GM18498 (cell line): Measurements from ENCODE around the gene PLEKHG7.
A peak's percentile ranks its signal among the peaks of the same experiment; 100 is the strongest.
"Not testable (repeated sequence)": the region's sequence is repeated elsewhere in the genome, so short reads cannot be mapped to it uniquely, and the experiment has no call there.

Source experiments
- ATAC-seq: cut with Tn5 transposase; IDR thresholded peaks from one replicate; pipeline ENCODE4 v1.9.1; 2021; ENCODE audit warnings: mild to moderate bottlenecking, moderate library complexity; ENCODE audit not compliant: unreplicated experiment

Gene PLEKHG7

DNA sequence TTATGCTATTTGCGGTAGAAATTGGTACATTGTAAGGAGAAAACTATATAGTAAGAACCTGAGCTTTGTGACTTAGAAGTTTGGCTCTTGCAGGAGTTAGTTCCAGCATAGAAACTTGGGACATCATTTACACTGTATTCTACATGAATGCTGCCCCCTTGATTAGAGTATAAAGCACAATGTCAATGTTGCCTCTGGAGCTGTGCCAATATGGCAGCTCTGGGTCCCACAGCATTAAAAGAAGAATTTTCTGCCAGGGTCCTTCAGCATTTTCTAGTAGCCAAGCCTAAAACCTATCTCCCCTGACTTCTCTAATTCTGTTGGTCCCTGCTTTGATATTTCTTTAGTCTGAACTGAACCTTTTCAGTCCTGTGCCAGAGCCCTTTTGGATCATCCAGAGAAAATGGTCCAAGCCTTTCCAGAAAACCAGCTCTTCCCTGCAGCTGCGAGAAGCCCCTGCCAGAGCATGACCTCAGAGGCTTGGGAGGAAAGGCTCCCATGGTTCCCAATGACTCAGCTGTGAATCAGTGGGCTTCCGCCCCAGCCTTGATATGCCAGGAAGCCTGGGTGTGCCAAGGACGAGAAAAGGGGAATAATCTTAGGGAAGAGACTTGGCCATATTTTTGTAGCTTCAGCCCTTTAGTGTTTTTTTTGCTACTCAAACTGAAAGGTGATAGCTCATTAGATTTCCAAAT lies 43.2 kb downstream of the PLEKHG7 start:
- ATAC-seq = no peak

DNA sequence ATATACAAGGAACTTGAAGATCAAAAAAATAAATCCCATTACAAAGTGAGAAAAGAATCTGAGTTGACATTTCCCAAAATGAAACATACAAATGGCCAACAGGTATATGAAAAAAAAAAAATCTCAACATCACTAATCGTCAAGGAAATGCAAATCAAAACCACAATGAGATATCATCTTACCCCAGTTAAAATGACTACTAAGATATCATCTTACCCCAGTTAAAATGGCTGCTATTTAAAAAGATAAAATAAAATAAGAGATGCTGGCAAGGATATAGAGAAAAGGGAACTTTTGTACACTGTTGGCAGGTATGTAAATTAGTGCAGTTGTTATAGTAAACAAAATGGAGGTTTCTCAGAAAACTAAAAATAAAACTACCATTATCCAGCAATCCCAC lies 44.4 kb downstream of the PLEKHG7 start:
- no peak for ATAC-seq

DNA sequence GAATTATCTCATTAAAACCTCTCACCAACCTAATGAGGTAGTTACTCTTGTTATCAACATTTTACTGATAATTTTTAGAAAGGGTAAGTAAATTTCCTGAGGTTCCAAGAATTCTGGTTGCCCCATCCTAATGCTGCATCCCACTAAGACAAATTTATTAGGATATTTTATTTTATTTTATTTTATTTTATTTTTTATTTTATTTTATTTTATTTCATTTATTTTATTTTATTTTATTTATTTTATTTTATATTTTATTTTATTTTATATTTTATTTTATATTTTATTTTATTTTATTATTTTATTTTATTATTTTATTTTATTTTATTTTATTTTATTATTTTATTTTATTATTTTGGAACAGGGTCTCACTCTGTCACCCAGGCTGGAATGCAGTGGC lies 46.9 kb downstream of the PLEKHG7 start:
- not testable (repeated sequence) for ATAC-seq

DNA sequence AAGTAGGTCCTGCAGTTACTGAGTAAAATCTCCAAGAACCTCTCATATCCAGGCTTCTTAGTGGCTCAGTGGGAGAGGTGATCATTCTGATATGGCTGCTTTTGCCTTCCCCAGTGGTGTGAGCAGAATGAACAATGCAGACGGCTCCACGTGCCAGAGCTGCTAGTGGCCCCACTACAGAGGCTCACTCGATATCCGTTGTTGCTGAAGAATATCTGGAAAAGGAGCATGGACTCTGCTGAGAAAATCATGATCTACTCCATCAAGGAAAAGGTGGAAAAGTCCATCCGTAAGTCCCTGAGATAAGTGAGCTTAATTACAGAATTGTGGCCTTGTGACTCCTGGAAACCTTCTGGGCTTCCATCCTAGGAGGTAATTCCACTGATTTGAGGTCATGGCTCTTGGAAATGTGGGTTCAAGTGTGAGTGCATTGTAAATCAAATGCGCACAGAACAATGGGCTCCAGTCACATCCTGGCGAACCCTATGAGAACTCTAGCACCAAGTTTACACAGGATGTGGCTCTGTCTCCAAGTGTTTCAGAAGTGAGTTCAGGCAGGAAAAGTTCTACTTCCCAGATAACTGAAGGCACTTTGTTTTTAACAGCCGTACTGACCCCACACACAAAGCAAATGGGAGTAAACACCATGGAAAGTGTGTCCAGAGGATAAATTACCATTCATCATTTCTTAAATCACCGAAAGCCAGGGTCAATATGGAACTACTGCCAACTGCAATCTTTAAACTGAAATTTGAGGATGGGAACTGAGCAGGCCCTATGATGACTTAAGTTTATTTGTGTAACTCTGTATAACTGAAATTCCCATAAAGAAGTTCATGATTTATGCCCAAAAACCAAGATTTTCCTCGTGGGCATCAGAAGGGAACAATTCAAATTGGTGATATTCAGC lies 51.4 kb downstream of the PLEKHG7 start:
- no peak for ATAC-seq

DNA sequence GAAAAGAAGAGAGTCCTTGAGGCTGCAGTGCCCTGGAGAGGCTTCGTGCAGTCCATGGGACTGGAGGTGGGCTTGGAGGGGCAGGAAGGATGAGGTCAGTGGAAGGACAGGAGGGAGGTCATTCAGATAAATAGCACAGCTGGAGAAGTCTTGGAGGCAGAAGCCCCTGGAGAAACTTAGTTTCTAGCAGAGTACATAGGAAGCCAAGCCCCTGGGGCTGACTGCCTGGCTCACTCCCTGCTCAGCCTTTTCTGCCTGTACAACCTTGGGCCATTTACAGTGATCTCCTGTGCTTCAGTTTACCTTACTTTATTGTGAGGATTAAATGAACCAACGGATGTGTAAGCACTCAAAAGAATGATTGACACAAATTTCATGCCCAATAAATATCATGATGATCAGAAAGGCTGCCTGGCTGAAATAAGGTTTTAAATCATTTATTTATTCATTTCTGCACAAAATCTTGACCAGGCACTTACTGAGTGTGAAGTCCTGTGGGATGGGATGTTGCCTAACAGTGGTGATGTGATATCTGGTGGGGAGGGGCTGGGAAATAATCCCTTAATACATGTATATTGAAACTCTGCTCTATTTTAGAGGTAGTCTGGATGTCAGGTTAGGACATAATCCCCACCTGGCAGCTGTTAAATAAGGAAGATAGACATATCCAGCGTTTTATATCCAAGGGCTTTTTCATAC lies 54.3 kb downstream of the PLEKHG7 start:
- no peak for ATAC-seq

DNA sequence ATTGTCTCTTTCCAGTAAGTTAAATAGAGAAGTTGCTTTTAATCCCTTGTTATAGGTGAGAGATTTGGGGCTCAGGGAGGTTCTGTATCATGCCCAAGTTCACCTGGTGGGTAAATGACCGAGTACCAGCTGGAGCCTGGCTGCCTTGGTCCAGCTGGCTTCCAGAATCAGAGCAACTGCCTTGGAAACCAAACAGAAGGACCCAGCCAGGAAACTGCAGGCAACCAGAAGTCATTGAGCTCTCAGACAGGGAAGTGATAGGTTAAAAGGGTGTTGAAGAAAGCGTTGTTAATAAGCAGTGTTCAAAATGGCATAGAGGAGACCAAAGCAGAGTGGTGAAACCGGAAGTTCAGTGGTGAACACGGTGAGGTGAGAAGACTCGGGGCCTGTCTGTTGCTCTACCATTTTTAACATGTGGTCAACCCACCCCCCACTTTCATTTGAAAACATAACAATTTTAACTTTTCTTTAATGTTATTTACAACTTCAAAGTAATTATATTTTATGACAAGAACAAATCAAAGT lies 54.9 kb downstream of the PLEKHG7 start:
- no peak for ATAC-seq

DNA sequence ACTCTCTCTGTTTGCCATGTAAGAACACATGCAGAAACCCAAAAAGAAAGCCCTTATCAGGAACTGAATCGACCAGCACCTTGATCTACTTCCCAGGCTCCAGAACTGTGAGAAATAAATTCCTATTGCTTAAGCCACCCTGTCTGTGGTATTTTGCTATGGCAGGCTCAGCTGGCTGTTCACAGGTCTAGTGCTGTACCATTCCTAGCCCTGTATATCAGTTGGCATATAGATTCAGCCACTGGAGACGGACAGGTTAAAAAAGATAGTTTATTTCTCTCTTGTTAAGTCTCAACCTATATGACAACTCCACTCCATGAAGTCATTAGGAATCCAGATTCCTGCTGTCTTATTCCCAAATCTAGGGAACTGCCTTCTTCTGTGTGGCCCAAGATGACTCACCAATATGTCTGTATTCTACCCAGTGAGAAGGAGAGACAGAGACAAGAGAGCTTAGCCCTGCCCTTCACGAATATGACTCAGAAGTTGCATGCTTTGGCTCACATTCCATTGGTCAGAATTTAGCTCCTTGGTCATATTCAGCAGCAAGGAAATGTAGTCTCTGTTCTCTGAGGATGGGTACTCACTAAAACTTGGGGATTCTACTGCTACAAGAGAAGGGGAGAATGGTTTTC lies 57.0 kb downstream of the PLEKHG7 start:
- no peak for ATAC-seq

DNA sequence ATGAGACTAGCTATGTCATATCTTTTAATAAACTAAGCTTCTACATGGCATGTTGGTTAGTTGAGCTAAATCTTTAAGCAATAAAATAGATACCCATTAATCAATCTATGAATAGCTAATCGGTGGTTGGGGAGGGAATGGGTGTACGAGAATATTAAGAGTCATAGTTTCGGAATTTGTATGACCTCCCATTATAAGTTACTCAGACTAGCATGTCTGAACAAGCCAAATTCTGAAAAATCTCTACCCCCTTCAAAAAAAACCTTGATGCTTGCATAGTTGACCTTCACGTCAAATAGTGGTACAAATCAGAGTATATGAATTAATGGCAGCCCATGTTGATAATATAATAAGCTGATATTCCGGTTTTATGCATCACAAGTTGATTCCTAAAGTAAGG lies 60.0 kb downstream of the PLEKHG7 start:
- no peak for ATAC-seq

DNA sequence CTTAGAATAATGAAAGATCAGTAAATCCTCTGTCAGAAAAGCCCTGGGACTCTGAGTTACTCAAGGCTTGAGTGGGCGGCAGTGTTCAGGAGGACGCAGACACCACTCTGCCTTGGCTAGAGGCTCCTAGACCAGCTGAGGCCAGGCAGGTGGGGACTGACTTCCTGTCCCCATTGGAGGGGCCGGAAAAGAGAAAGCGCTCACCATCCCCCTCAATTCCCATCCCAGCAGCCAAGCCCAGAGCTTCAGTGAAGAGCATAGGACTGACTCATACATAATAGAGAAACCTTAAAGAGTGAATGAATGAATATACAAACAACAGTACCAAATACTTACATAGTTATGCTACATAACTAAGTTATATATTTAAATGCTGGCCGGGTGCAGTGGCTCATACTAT lies 62.0 kb downstream of the PLEKHG7 start:
- no peak for ATAC-seq

DNA sequence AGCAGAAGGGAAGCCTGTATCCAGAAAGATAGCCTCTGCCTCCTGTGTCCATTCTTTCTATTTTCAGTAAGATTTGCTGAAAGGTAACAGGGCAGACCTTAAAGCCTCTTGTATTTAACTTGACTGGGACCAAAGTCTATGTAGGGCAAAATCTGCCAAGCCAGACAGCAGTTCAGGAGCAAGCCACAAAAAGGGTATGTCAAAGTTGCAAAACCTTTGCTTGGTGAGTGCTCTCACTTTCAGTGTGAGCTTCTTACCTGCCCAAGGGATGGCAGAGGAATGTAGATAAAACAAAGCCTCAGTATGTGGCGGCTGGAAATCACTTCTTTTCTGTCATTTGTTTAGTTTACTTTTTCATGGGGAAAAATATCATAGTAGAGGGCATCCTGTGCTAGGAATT lies 63.1 kb downstream of the PLEKHG7 start:
- ATAC-seq = no peak

DNA sequence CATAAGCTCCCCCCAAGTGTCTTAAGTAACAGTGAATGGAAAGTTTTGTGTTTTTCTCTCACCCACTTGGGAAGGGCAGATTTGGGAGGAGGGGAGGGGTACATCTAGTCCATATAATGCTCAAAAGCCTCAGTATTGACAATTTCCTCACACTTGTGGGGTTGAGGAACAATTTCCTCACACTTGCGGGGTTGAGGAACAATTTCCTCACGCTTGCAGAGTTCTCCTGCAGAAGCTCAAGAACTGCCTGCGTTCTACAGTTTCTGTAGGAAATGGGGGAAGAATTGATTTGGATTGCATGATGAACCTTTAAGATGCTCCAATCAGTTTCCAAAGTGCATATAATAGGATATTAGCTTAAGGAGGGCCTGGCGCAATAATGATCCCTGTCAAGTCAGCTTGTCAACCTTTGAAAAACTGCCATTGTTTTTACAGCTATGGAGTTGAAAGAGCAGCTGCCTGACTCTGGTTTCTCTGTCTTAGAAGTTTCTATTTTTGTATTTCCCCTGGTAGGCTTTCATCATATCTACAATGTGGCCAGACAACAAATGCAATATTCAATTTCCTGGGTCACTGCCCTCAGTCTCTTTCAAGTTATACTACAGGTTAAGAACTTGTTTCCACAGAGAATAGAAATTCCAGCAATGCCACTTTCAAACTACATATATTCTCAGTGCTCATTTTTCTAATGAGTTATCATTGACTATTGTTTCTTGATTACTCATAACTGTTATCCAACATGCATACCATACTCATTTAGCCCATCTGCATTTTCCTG lies 66.5 kb downstream of the PLEKHG7 start:
- peak; percentile 91 for ATAC-seq

DNA sequence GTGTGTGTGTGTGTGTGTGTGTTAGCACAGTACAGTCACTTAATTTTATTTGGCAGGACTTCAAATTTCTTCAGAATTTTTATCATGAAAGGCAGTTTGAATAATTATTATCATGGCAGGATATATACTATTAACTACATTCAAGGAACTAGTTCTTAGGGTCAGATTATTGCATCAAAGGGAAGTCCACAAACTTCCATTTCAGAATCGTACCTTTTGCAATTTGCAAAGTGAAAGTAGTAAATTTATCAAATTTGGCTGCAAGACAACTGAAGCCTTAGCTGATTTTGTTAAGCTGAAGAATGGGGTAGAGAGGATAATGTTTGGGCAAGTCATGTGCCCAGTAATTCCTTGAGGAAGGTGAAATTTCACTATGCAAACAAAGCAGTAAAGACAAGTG lies 68.2 kb downstream of the PLEKHG7 start:
- no peak for ATAC-seq

DNA sequence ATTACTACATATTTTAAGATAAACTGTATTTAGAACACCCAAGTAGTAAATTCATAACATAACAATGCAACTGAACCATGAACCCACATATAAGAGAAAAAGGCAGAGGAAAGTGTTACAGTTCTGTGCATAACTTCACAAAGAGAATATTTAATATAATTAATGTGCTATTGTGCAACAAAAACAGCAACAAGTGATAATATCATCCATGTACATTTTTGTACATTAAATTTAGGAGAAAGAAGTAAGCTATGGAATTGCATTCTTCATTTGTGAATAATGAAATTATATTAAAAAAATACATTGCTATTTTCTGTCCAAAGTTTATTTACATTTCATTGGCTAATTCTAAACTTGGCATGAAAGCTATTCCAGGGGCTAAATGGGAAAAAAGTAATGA lies 72.6 kb downstream of the PLEKHG7 start:
- no peak for ATAC-seq

DNA sequence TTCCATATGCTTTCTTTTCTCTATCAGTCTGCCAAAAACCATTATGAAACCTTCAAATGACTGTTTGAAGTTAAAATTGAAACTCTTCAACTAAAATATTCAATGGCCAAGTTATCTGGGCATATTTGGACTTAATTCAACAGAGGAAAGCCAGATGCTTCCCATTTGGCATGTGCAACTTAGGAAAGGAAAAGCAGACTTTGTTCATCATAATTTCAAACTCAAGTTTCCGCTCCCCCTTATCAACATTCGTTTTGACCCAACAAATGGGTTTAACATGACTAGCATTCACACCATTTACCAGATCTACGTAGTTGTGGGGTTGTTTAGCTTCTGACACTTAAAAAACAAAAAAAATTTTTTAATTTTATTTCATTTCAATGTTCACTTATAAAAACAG lies 75.7 kb downstream of the PLEKHG7 start:
- no peak for ATAC-seq

DNA sequence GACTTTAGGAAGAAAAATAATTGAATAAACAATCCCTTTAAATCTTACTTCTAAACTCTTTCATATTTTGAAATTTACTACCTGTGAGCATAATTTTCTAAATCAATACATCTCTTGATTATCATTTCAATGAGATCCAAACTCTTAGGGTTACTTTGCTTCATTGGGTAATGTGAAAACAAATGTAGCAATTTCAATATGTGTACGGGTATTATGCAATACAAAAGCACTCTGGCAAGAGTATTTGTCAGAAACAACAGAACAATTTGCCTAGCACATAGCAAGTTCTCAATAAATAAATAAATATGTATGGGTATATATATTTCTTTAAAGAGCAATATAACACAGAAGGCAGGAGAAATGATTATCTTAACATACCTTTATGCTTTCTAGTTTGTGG lies 77.1 kb downstream of the PLEKHG7 start:
- no peak for ATAC-seq

DNA sequence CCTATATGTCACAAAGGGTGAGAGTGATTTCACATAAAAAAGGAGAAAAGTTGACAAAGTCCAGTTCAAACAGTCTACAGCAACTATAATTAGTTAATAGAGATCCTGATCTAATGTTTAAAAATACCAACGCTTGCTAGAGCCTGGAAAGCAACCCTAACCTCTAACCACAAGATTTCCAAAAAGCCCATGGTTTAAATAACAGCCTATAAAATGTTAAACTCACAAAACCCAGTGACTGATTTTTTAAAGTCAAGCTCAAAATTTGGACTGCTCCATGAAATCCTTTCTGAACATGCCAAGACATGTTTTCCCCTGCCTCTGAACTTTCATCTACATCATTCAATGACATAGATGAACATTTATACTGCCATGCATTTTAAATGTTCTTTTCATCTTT lies 81.6 kb downstream of the PLEKHG7 start:
- ATAC-seq = no peak

DNA sequence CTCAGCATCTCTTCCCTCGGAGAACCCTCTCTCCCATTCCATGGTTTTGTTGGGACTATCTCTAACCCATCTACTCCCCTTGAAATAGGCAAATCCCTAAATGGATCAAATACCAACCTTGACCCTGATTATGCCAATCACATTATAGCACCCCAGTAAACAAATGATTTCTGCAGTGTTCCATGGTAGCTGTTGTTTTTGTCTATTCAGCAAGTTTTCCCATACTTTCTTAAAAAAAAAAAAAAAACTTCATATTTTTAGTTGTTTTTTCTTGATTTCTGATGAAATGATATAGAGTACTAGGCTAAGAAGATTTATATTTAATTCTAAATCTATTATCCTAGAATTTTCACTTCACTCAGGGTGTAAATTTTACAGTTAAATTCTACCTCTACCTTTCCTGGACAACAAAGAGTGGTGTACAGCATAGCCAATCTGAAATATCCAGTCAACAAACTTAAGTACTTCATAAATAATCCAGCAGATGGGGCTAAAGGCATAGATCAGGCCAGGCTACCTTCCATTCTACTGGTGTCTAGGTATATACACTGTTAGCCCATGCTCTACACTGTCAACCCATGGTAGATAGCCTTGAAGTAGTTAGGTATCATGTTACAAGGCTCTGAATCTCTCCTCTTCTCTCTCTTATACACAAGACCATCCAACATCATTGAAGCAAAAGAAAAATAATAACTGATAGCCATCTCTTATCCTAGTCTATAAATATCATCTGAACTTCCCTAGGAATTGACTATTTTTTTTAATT lies 82.2 kb downstream of the PLEKHG7 start:
- ATAC-seq = peak; percentile 97

DNA sequence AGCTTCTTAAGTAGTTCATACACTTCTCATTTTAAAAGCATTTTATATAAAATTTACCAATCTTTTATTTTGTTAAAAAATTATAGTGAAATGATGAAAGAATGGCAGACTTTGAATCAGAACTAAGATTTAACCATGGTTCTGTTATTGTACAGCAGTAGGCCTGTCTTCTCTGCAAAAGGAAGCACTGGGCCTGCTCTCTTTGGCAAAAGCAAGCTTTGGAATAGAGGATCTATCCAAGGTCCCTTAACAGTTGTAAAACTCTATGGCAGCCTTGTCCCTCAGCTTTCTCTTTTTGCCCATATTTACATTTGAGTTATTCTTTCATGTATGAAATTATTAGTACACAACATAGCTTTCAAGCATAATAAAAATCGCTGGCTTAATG lies 82.8 kb downstream of the PLEKHG7 start:
- no peak for ATAC-seq

DNA sequence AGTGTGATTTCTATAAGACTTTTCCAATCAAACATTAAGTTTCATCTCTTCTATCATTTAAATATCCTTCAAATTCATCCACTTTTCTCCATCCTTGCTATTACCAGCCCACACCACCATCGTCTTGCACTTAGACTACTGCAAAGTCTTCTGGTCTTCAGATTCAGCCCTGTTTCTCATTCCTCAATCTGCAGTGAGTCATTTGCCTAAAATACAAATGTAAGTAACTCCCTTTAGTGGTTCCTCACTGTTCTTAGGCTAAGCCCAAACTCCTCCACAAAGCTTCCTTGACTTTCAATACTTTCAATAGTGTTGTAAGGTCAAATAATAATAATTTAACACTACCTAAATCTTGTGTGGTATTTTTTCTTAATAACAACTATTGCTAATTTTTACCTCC lies 83.3 kb downstream of the PLEKHG7 start:
- no peak for ATAC-seq

DNA sequence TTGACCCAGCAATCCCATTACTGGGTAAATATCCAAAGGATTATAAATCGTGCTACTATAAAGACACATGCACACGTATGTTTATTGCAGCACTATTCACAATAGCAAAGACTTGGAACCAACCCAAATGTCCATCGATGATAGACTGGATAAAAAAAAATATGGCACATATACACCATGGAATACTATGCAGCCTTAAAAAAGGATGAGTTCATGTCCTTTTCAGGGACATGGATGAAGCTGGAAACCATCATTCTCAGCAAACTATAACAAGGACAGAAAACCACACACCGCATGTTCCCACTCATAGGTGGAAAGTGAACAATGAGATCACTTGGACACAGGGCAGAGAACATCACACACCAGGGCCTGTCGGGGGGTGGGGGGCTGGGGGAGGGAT lies 91.6 kb downstream of the PLEKHG7 start:
- not testable (repeated sequence) for ATAC-seq
